Measurements from ENCODE around the gene ARID5B. TPM values are rescaled to one million over a fixed set of nuclear protein-coding genes. Genes with fewer than 3 reads are reported as not detected.

ARID5B gene
- polyA plus RNA-seq, 3 donors, result 1.00 to 2.5 (median 1.5) TPM

DNA sequence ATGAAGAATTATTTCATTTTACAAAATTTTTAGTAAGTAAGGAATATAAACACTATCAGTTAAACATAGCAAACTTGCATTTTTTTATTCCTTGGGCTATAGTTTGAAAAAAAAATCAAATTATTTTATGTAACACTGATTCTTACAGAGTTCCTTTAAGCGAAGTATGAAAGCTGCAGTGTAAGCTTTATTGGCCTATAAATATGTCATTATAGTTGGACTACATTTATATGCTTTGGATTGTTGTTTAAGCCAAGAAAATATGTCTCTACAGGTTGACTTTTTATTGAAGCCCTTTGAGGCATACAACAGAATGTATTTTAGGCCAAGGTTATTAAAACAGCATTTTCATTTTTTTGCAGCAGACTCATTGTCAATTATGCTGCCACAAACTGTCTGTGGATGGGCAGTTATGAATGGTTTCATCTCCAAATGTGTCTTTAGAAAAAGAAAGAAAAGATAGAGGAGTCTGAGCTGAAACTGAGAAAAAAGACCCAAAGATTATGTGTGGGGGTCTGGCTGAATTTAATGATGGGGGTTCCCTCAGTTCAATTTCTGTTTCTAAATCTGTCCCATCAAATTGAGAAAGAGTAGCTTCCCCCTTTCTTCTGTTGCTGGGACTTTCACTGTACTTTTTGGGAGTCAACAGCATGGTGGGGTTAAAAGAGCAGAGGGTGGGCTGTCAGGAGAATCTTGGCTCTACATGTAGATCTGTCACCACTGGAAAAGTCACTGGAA, 43.1 kb downstream of the ARID5B start:
- Histone ChIP-seq H3K4me1 (ENCODE audit: control insufficient read depth in 1 of 2, insufficient read depth in 2 of 2, low read length in 2 of 2) (peaks cover 34 to 54% of the 10 kb centered on the region in 2 donors), H3K9ac (ENCODE audit: insufficient read depth, low read length, poor library complexity, severe bottlenecking) (no peak overlapping the region), H3K36me3 (replicated peaks in 1 of 2; ENCODE audit: control insufficient read depth in 1 of 2, insufficient read depth in 2 of 2, low read length in 2 of 2) (peaks cover 4 to 21% of the 10 kb centered on the region in 2 donors), H3K27ac (ENCODE audit: low read depth in 1 of 2, low read length in 2 of 2) (peak overlapping the region in 1 of 2 donors; percentile 34), H3K4me2 (replicated peaks; ENCODE audit: extremely low read depth, low read length, poor library complexity, severe bottlenecking) (no peak overlapping the region), H2AFZ (ENCODE audit: insufficient read depth, low read depth, low read length, poor library complexity, severe bottlenecking) (peak overlapping the region; percentile 41), H3K9me3 (replicated peaks in 1 of 2; ENCODE audit: control insufficient read depth in 1 of 2, insufficient read depth in 1 of 2, low read length in 2 of 2) (no peaks in the 10 kb centered on the region), H3K79me2 (ENCODE audit: insufficient read depth, low read length) (no peaks in the 10 kb centered on the region), H3K27me3 (ENCODE audit: control insufficient read depth in 2 of 2, insufficient read depth in 2 of 2, low read length in 2 of 2) (no peaks in the 10 kb centered on the region), H3K4me3 (replicated peaks in 1 of 3; ENCODE audit: low read depth in 2 of 3, low read length in 3 of 3) (no peak overlapping the region), H4K20me1 (ENCODE audit: insufficient read depth, low read length) (no peaks in the 10 kb centered on the region)
- Mint-ChIP-seq H3K36me3 (peaks cover 16 to 41% of the 10 kb centered on the region in 2 donors), H3K27me3 (ENCODE audit: low read depth in 3 of 3) (no peaks in the 10 kb centered on the region), H3K27ac (peak overlapping the region in 3 of 7 donors; percentile 29 to 87 (median 49)), H3K4me1 (peaks cover 41% of the 10 kb centered on the region), H3K4me3 (no peak overlapping the region), H3K9me3 (no peaks in the 10 kb centered on the region)
- TF ChIP-seq, protein P1, sequence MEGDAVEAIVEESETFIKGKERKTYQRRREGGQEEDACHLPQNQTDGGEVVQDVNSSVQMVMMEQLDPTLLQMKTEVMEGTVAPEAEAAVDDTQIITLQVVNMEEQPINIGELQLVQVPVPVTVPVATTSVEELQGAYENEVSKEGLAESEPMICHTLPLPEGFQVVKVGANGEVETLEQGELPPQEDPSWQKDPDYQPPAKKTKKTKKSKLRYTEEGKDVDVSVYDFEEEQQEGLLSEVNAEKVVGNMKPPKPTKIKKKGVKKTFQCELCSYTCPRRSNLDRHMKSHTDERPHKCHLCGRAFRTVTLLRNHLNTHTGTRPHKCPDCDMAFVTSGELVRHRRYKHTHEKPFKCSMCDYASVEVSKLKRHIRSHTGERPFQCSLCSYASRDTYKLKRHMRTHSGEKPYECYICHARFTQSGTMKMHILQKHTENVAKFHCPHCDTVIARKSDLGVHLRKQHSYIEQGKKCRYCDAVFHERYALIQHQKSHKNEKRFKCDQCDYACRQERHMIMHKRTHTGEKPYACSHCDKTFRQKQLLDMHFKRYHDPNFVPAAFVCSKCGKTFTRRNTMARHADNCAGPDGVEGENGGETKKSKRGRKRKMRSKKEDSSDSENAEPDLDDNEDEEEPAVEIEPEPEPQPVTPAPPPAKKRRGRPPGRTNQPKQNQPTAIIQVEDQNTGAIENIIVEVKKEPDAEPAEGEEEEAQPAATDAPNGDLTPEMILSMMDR (IDR thresholded peaks at IDR 0.05), result no peak
- DNase-seq, result peak in 1 of 3 donors; percentile 30
- intact Hi-C loops (cut with micrococcal nuclease), result loop anchor here (5.0 to 10.0 kb wide), 2 partner anchors 42 to 50 kb away; partner anchors contain the start of gene ARID5B (in 1 of the 2)
- WGBS (ENCODE audit: insufficient coverage), result no CpG with 5 or more reads among the region's 1 CpG

DNA sequence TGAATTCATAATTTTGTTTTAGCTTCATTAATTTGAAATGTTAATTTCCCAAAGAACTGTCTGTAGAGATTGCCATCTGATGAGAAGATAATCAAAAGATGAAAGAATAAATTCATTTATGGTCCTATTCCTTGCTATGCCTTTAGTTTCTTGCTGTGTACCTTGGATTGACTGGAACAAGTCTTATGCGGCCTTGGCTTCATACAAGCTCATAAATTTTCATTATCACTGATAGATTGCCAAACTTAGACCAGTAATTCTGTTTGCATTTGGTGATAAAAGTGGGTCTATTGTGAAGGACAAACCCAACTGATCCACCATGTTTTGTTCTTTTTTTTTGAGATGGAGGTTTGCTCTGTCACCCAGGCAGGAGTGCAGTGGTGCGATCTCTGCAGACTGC, 48.2 kb downstream of the ARID5B start:
- no peak for DNase-seq
- Histone ChIP-seq H3K9ac (ENCODE audit: insufficient read depth, low read length, poor library complexity, severe bottlenecking) (no peak overlapping the region), H3K9me3 (replicated peaks in 1 of 2; ENCODE audit: control insufficient read depth in 1 of 2, insufficient read depth in 1 of 2, low read length in 2 of 2) (no peaks in the 10 kb centered on the region), H2AFZ (ENCODE audit: insufficient read depth, low read depth, low read length, poor library complexity, severe bottlenecking) (no peak overlapping the region), H3K4me2 (replicated peaks; ENCODE audit: extremely low read depth, low read length, poor library complexity, severe bottlenecking) (no peak overlapping the region), H4K20me1 (ENCODE audit: insufficient read depth, low read length) (no peaks in the 10 kb centered on the region), H3K4me3 (replicated peaks in 1 of 3; ENCODE audit: low read depth in 2 of 3, low read length in 3 of 3) (no peak overlapping the region), H3K4me1 (ENCODE audit: control insufficient read depth in 1 of 2, insufficient read depth in 2 of 2, low read length in 2 of 2) (peaks cover 4 to 6% of the 10 kb centered on the region in 2 donors), H3K27me3 (ENCODE audit: control insufficient read depth in 2 of 2, insufficient read depth in 2 of 2, low read length in 2 of 2) (no peaks in the 10 kb centered on the region), H3K79me2 (ENCODE audit: insufficient read depth, low read length) (no peaks in the 10 kb centered on the region), H3K36me3 (replicated peaks in 1 of 2; ENCODE audit: control insufficient read depth in 1 of 2, insufficient read depth in 2 of 2, low read length in 2 of 2) (peaks cover 4 to 27% of the 10 kb centered on the region in 2 donors), H3K27ac (ENCODE audit: low read depth in 1 of 2, low read length in 2 of 2) (no peak overlapping the region)
- H3K4me1 Mint-ChIP-seq, result peaks cover 3% of the 10 kb centered on the region
- peak overlapping the region in 1 of 7 donors; percentile 41 for H3K27ac Mint-ChIP-seq
- H3K27me3 Mint-ChIP-seq (ENCODE audit: low read depth in 3 of 3), result no peaks in the 10 kb centered on the region
- H3K9me3 Mint-ChIP-seq, result no peaks in the 10 kb centered on the region
- H3K36me3 Mint-ChIP-seq, result peaks cover 23 to 41% of the 10 kb centered on the region in 2 donors
- intact Hi-C loops (cut with micrococcal nuclease), result loop anchor here in 1 of 2 donors (10.0 kb wide), 1 partner anchor 45 kb away; no protein-coding TSS in a partner anchor
- TF ChIP-seq, protein P1 (IDR thresholded peaks at IDR 0.05), result no peak
- no CpG with 5 or more reads among the region's 2 CpGs for WGBS (ENCODE audit: insufficient coverage)
- no peak overlapping the region for H3K4me3 Mint-ChIP-seq
